Vagina (tissue), 2 donors: ENCODE data around the gene ANKRD28. TPM values are rescaled to one million over a fixed set of nuclear protein-coding genes. Genes with fewer than 3 reads are reported as not detected.

Source experiments
- DNase-seq, 2 donors: peaks; one replicate each; pipeline ENCODE4 v3.0.0-alpha.2; 2017; ENCODE audit errors: extremely low spot score in 2 of 2
- H3K27ac ChIP-seq: fragments of 200-600 bp; sonication (generic); one replicate; pipeline ENCODE4 v1.5.1; 2019
- H3K27me3 ChIP-seq: fragments of 200-600 bp; sonication (generic); one replicate; pipeline ENCODE4 v1.5.1; 2019
- H3K36me3 ChIP-seq, 2 donors: fragments of 200-600 bp; sonication (generic); one replicate each; pipeline ENCODE4 v1.5.1; 2017 to 2019
- H3K4me1 ChIP-seq: fragments of 200-600 bp; sonication (generic); one replicate; pipeline ENCODE4 v1.5.1; 2019
- H3K4me3 ChIP-seq, 2 donors: fragments of 200-600 bp; sonication (generic); 1 replicate in 1 of 2; 2 replicates in 1 of 2; pipeline ENCODE4 v1.5.1; 2016 to 2019
- H3K9me3 ChIP-seq: fragments of 200-600 bp; sonication (generic); one replicate; pipeline ENCODE4 v1.5.1; 2019
- POLR2A ChIP-seq, 2 donors: fragments of 450-650 bp; IDR thresholded peaks; one replicate each; pipeline ENCODE4 v1.6.1; 2017; ENCODE audit warnings: antibody characterized with exemption in 2 of 2, mild to moderate bottlenecking in 2 of 2, moderate library complexity in 2 of 2
- POLR2AphosphoS5 ChIP-seq, 2 donors: sonication (generic); formaldehyde crosslinking; IDR thresholded peaks; one replicate each; pipeline ENCODE4 v1.9.0; 2017; ENCODE audit warnings: antibody characterized with exemption in 2 of 2, mild to moderate bottlenecking in 2 of 2, low read depth in 1 of 2; ENCODE audit not compliant: insufficient read depth in 1 of 2
- intact Hi-C: fragments of 100-400 bp; cut with DNase I; formaldehyde crosslinking; loops from one replicate; pipeline ENCODE4 v1.15.1; 2023
- total RNA-seq: library from RNA; depleted of rRNA; stranded (reverse); fragments of >200 nt; gene quantifications from one replicate; pipeline ENCODE4 v1.2.3, GENCODE V29; 2016
- TF ChIP-seq, protein P1 (sequence below), 3 experiments: fragments of 450-650 bp in 2 of 3; fragments of 200-600 bp in 1 of 3; sonication (generic) in 1 of 3; IDR thresholded peaks; one replicate each; pipeline ENCODE4 v1.5.1; 2017 to 2019; ENCODE audit warnings: antibody characterized with exemption in 3 of 3, mild to moderate bottlenecking in 2 of 3, moderate library complexity in 2 of 3

The ANKRD28 gene
- total RNA-seq, 1 donor from 2014 or later, result 48.6 TPM

DNA sequence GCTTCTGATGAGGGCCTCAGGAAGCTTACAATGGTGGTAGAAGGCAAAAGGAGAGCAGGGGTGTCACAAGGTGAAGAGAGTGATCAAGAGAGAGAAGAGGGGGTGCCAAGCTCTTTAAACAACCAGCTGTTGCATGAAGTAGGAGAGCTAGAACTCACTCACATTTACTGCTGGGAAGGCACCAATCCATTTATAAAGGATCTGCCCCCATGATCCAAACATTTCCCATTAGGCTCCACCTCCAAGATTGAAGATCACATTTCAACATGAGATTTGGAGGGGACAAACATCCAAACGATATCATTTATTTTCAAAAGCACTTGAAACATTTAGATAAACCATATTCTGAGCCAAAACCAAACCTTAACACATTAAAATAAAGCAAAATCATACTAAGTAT is 26.3 kb downstream of the ANKRD28 start:
- intact Hi-C loops, result no loop called here
- no peaks in the 10 kb centered on the region for H3K27me3 ChIP-seq
- no peak overlapping the region for H3K27ac ChIP-seq
- no peaks in the 10 kb centered on the region for H3K9me3 ChIP-seq
- no peaks in the 10 kb centered on the region for H3K36me3 ChIP-seq
- peaks cover 21% of the 10 kb centered on the region for H3K4me1 ChIP-seq
- H3K4me3 ChIP-seq, result no peak overlapping the region
- DNase-seq, result no peak
- TF ChIP-seq POLR2AphosphoS5 (IDR thresholded peaks at IDR 0.05; ENCODE audit: insufficient read depth in 1 of 2, low read depth in 1 of 2) (no peak), POLR2A (IDR thresholded peaks at IDR 0.05) (no peak)
- TF ChIP-seq, protein P1, sequence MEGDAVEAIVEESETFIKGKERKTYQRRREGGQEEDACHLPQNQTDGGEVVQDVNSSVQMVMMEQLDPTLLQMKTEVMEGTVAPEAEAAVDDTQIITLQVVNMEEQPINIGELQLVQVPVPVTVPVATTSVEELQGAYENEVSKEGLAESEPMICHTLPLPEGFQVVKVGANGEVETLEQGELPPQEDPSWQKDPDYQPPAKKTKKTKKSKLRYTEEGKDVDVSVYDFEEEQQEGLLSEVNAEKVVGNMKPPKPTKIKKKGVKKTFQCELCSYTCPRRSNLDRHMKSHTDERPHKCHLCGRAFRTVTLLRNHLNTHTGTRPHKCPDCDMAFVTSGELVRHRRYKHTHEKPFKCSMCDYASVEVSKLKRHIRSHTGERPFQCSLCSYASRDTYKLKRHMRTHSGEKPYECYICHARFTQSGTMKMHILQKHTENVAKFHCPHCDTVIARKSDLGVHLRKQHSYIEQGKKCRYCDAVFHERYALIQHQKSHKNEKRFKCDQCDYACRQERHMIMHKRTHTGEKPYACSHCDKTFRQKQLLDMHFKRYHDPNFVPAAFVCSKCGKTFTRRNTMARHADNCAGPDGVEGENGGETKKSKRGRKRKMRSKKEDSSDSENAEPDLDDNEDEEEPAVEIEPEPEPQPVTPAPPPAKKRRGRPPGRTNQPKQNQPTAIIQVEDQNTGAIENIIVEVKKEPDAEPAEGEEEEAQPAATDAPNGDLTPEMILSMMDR (IDR thresholded peaks at IDR 0.05), result no peak

DNA sequence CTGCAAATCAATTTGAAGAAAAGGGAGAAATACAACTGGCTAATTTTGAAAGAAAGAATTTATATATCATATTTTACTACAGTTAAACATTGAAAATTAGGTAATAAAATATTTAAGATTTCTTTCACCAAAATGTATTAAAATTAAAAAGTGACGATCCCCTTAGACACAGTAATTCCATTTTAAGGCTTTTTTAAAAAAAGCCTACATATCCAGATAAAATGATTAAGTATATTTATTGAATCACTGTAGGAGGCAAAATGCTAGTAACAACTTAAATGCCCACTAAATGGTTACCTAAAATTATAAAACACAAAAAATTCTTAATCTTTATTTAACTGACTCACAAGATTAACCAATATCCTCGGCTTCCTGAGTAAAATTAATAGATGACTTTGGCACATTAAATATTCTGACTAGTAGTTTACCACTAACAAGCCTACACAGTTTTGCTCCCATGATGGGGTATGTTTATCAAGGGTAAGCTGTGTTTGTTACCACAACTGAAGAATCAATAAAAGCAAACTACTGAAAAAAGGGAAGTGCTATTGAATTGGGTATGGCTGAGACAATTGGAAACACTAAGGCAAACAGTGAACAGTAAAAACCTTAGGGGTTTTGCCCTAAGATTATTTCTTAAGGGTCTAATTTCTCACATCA is 28.4 kb downstream of the ANKRD28 start:
- no peaks in the 10 kb centered on the region for H3K27me3 ChIP-seq
- peak overlapping the region; percentile 81 for H3K27ac ChIP-seq
- H3K4me3 ChIP-seq, result no peak overlapping the region
- intact Hi-C loops, result no loop called here
- H3K4me1 ChIP-seq, result peaks cover 21% of the 10 kb centered on the region
- H3K36me3 ChIP-seq, result no peaks in the 10 kb centered on the region
- DNase-seq, result no peak
- no peaks in the 10 kb centered on the region for H3K9me3 ChIP-seq
- no peak for TF ChIP-seq POLR2AphosphoS5 (IDR thresholded peaks at IDR 0.05; ENCODE audit: insufficient read depth in 1 of 2, low read depth in 1 of 2)
- TF ChIP-seq POLR2A (IDR thresholded peaks at IDR 0.05), result no peak
- TF ChIP-seq, protein P1 (IDR thresholded peaks at IDR 0.05), result no peak

DNA sequence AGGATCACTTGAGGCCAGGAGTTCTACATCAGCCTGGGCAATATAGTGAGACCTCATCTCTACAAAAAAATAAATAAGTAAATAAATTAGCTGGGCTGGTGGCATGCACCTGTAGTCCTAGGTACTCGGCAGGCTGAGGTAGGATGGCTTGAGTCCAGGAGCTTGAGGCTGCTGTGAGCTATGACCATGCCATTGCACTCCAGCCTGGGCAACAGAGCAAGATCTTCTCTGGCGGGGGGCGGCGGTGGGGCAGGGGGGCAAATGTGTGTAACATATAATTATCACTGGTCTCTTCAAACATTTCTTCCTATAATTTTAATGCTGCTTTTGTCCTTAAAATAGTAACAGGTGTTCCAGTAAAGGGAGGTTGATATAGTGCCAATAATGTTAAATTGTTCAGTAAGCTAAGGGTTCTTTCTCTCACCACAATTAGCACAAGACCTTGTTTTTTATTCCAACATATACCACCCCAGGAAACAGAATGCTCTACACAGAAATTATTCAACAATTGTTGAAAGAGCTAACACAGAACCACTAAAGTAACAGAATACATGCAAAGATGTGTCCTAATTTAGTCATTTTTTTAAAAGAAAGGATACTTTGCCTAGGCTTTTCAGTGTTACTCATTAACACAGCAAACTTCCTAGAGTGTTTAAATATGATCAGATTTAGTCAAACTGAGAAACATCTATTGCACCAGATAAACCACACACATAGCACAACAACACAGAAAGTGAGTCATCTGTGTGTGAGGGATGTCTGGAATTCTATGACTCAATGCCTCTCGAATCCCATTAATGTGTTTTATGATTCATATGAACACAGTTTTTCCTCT is 29.1 kb downstream of the ANKRD28 start:
- peak; percentile 49 to 85 for TF ChIP-seq POLR2AphosphoS5 (IDR thresholded peaks at IDR 0.05; ENCODE audit: insufficient read depth in 1 of 2, low read depth in 1 of 2)
- TF ChIP-seq POLR2A (IDR thresholded peaks at IDR 0.05), result no peak
- Histone ChIP-seq H3K4me1 (peaks cover 21% of the 10 kb centered on the region), H3K4me3 (no peak overlapping the region), H3K27ac (peak overlapping the region; percentile 81), H3K36me3 (no peaks in the 10 kb centered on the region), H3K27me3 (no peaks in the 10 kb centered on the region), H3K9me3 (no peaks in the 10 kb centered on the region)
- no peak for DNase-seq
- intact Hi-C loops, result no loop called here

DNA sequence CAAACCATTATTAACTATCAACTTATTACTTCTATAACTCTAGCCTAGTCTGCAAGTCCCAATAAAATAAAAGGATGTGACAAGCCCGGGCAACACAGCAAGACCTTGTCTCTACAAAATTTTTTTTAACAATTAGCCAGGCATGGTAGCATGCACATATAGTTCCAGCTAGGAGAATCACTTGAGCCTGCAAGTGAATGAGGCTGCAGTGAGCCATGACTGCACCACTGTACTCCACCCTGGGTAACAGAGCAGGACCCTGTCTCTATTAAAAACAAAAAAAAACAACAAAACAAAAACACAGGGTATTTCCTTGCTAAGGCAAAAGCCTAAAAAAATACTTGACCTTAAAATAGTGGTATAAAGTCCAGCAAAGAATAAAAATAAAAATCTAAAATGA is 31.4 kb downstream of the ANKRD28 start:
- TF ChIP-seq, protein P1 (IDR thresholded peaks at IDR 0.05), result no peak
- no peak for TF ChIP-seq POLR2A (IDR thresholded peaks at IDR 0.05)
- TF ChIP-seq POLR2AphosphoS5 (IDR thresholded peaks at IDR 0.05; ENCODE audit: insufficient read depth in 1 of 2, low read depth in 1 of 2), result no peak
- DNase-seq, result no peak
- H3K27me3 ChIP-seq, result no peaks in the 10 kb centered on the region
- H3K4me3 ChIP-seq, result no peak overlapping the region
- peaks cover 21% of the 10 kb centered on the region for H3K4me1 ChIP-seq
- no peaks in the 10 kb centered on the region for H3K36me3 ChIP-seq
- intact Hi-C loops, result no loop called here
- H3K9me3 ChIP-seq, result no peaks in the 10 kb centered on the region
- no peak overlapping the region for H3K27ac ChIP-seq

DNA sequence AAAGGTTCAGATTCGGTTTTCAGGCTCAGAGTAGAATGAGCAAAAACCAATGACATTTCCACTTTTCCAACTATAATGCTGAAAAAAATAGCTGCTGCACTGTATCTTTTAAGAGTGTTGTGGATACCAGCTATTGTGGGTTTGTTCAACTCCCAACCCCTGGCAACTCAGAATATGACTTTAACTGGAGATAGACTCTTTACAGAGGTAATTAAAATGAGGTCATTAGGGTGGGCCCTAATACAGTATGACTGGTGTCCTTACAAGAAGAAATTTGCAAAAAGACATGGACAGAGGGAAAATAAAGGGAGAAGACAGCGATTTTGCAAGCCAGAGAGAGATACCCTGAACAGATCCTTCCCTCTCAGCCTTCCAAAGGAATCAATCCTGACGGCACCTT is 39.5 kb downstream of the ANKRD28 start:
- TF ChIP-seq POLR2AphosphoS5 (IDR thresholded peaks at IDR 0.05; ENCODE audit: insufficient read depth in 1 of 2, low read depth in 1 of 2), result no peak
- TF ChIP-seq, protein P1 (IDR thresholded peaks at IDR 0.05), result no peak
- no peak for TF ChIP-seq POLR2A (IDR thresholded peaks at IDR 0.05)
- peaks cover 14% of the 10 kb centered on the region for H3K4me1 ChIP-seq
- H3K27me3 ChIP-seq, result no peaks in the 10 kb centered on the region
- H3K27ac ChIP-seq, result no peak overlapping the region
- DNase-seq, result no peak
- H3K9me3 ChIP-seq, result no peaks in the 10 kb centered on the region
- no peaks in the 10 kb centered on the region for H3K36me3 ChIP-seq
- intact Hi-C loops, result no loop called here
- no peak overlapping the region for H3K4me3 ChIP-seq
